ENCODE measurements around the gene REG1A. TPM values are rescaled to one million over a fixed set of nuclear protein-coding genes. Genes with fewer than 3 reads are reported as not detected.

The REG1A gene, protein sequence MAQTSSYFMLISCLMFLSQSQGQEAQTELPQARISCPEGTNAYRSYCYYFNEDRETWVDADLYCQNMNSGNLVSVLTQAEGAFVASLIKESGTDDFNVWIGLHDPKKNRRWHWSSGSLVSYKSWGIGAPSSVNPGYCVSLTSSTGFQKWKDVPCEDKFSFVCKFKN
- total RNA-seq (not detected), polyA plus RNA-seq (not detected), total RNA-seq (0 reads per million in 6 experiments)

DNA sequence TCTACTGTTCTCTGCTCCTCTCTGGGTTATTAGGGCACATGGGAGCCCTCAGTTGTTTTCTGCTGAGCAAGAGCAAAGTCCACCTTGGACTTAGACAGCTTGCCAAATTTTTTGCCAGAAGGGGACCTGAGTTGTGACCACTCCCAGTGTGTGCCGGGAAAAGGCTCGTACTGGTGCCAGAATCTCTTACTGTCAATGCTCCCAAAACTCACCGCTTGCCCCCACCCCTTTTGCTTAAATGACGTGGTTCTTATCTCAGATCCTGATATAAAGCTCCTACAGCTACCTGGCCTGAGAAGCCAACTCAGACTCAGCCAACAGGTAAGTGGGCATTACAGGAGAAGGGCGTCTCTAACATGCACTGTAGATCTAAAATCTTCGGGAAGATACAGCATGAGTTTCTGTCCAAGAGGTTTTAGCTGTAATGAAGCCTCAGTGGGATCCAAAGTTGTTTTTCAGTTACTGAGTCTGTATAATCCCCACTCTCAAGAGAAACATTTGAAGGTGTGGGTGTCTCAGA is at the start of gene REG1A:
Gene REG1A, plus strand, starts transcription at position 295 of the 520 bp plus-strand sequence. CDS start 374 bp downstream, outside the sequence.
- Mint-ChIP-seq H3K27me3 (no peaks in the 10 kb centered on the region), H3K4me3 (no peak within 1 kb of the TSS), H3K4me1 (no peaks in the 10 kb centered on the region), H3K27ac (no peak within 1 kb of the TSS), H3K9me3 (peaks cover 2 to 21% (median 9%) of the 10 kb centered on the region in 9 donors), H3K36me3 (no peaks in the 10 kb centered on the region)
- POLR2A ChIA-PET, result no interaction called here
- DNase-seq (no peak), ATAC-seq (no peak)

GRCh38 chr2:79071078-79071477 is 49.2 kb upstream of the REG1A start:
- POLR2A ChIA-PET, result no interaction called here
- H3K4me1 Mint-ChIP-seq, result no peaks in the 10 kb centered on the region
- no peak for ATAC-seq
- H3K4me3 Mint-ChIP-seq, result no peak overlapping the region
- no peak for DNase-seq
- peaks cover 4 to 43% (median 12%) of the 10 kb centered on the region in 9 donors for H3K9me3 Mint-ChIP-seq
- no peak overlapping the region for H3K27ac Mint-ChIP-seq
- H3K27me3 Mint-ChIP-seq, result no peaks in the 10 kb centered on the region
- H3K36me3 Mint-ChIP-seq, result peaks cover 0 to 17% (median 0%) of the 10 kb centered on the region in 3 donors

DNA sequence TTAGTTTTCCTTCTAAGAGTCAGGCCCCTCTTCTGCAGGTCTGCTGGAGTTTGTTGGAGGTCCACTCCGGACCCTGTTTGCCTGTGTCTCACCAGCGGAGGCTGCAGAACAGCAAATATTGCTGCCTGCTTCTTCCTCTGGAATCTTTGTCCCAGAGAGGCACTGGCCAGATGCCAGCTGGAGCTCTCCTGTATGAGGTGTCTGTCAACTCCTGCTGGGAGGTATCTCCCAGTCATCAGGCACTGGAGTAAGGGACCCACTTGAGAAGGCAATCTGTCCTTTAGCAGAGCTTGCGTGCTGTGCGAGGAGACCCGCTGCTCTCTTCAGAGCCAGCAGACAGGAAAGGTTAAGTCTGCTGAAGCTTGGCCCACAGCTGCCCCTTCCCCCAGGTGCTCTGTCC is 37.3 kb upstream of the REG1A start:
- POLR2A ChIA-PET, result no interaction called here
- DNase-seq (no peak), ATAC-seq (no peak)
- Mint-ChIP-seq H3K36me3 (no peaks in the 10 kb centered on the region), H3K27me3 (peaks cover 0 to 3% (median 0%) of the 10 kb centered on the region in 5 donors), H3K4me1 (peaks cover 0 to 18% (median 0%) of the 10 kb centered on the region in 4 donors), H3K27ac (no peak overlapping the region), H3K9me3 (peaks cover 0 to 27% (median 15%) of the 10 kb centered on the region in 9 donors), H3K4me3 (no peak overlapping the region)

DNA sequence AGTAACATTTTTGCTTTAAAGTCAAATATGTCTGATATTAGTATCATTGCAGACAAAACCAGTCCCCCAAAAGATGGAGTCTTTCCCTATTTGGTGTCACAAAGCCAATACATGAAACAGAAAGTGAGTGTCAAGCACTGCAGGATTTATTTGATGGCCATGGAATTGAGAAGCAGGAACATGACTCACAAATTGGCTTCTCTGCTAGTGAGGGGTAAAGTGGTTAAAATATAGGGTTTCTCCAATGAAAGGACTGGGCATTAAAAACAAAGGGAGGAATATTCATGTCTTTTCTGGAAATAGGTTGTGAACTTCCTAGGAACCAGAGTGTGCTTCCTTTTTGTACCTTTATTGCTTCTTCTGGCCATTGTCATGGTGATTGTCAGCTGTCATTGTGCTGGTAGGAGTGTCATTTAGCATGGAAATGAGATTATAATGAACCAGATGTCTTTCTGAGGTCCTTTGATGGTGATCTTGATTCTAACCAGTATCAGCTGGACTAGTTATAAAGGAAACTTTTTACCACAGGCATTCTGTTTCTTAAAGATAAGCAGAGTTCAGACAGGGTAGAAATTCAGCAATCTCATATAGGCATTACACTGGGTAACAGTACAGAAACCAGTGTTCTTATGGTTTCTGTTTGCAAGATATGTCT is 36.6 kb upstream of the REG1A start:
- DNase-seq (no peak), ATAC-seq (no peak)
- Mint-ChIP-seq H3K4me3 (no peak overlapping the region), H3K27ac (no peak overlapping the region), H3K27me3 (peaks cover 0 to 3% (median 0%) of the 10 kb centered on the region in 5 donors), H3K36me3 (no peaks in the 10 kb centered on the region), H3K9me3 (peaks cover 0 to 25% (median 13%) of the 10 kb centered on the region in 9 donors), H3K4me1 (peaks cover 0 to 18% (median 0%) of the 10 kb centered on the region in 4 donors)
- POLR2A ChIA-PET, result no interaction called here

DNA sequence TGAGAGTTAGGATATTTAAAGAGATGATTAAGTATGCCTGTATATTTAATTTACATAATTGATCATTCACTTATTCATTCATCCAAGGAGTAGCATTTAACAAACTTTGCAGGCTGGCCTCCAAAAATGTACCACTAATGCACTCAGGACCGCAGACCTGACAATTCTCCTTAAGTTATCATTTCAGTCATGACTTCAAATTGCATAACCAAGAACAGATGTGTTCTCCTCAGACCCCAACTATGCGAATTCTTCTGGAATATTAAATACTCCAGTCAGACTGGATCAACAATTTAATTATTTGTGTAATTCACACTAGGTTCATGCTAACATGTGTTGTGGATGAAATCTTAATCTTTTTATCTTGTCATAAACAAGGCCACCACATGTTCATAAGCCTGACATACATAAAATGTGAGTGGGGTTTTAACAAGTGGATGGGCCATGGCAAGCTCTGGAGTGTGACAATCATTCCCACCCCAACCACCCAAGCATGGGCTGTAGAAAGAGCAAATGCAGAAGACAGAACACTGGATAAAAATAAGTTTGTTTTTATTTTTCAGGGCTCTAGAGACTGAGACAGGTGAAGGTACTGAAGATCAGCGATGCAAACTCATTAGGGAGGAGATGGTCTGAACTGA is 35.7 kb upstream of the REG1A start:
- H3K36me3 Mint-ChIP-seq, result no peaks in the 10 kb centered on the region
- peaks cover 0 to 3% (median 0%) of the 10 kb centered on the region in 5 donors for H3K27me3 Mint-ChIP-seq
- POLR2A ChIA-PET, result no interaction called here
- peaks cover 0 to 25% (median 8%) of the 10 kb centered on the region in 9 donors for H3K9me3 Mint-ChIP-seq
- DNase-seq, result no peak
- ATAC-seq, result no peak
- H3K4me1 Mint-ChIP-seq, result peaks cover 0 to 13% (median 0%) of the 10 kb centered on the region in 4 donors
- no peak overlapping the region for H3K27ac Mint-ChIP-seq
- no peak overlapping the region for H3K4me3 Mint-ChIP-seq

- H3K27ac Mint-ChIP-seq, result no peak overlapping the region
- peaks cover 0 to 3% (median 0%) of the 10 kb centered on the region in 5 donors for H3K27me3 Mint-ChIP-seq
- peaks cover 0 to 12% (median 0%) of the 10 kb centered on the region in 4 donors for H3K4me1 Mint-ChIP-seq
- H3K36me3 Mint-ChIP-seq, result no peaks in the 10 kb centered on the region
- POLR2A ChIA-PET, result no interaction called here
- no peak for DNase-seq
- peaks cover 0 to 23% (median 8%) of the 10 kb centered on the region in 9 donors for H3K9me3 Mint-ChIP-seq
- ATAC-seq, result no peak
- no peak overlapping the region for H3K4me3 Mint-ChIP-seq
Observed at GRCh38 chr2:79085382-79085781, 34.9 kb upstream of the REG1A start.

- DNase-seq, result no peak
- no peak for ATAC-seq
- Mint-ChIP-seq H3K27ac (no peak overlapping the region), H3K4me1 (peaks cover 0 to 12% (median 0%) of the 10 kb centered on the region in 4 donors), H3K4me3 (no peak overlapping the region), H3K36me3 (no peaks in the 10 kb centered on the region), H3K9me3 (peaks cover 0 to 16% (median 6%) of the 10 kb centered on the region in 9 donors), H3K27me3 (peaks cover 0 to 3% (median 0%) of the 10 kb centered on the region in 5 donors)
- POLR2A ChIA-PET, result no interaction called here
Observed at GRCh38 chr2:79086255-79086654, 34.0 kb upstream of the REG1A start.

DNA sequence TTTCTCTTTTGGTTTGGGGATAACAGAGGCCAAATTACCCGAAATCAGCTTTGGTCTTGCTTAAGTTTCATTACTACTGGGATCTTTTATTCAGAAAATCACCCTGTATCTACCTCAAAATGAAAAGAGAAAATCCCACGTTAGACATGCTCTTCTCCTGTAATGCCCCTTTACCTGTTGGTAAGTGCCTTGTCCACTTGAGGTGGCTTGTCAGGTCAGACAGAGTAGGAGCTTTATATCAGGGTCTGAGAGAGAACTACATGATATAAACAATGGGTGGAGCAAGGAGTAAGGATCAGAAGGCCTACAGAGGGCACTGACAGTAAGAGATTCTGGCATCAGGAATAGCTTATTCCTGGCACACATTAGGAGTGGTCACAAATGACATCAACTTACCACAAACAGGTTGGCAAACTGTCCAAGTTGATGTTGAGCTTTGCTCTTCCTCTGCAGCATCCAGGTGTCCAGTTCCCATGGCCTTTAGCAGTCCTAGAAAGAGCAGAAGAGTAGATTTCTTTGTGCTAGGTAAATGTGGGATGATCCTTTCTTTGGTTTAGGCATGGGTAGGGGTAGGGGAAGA is 32.4 kb upstream of the REG1A start, which contains the start of gene REG1B:
Gene REG1B, minus strand, starts transcription at position 209 of the 580 bp plus-strand sequence. CDS start 381 bp downstream, outside the sequence.
- H3K27me3 Mint-ChIP-seq, result peaks cover 0 to 3% (median 0%) of the 10 kb centered on the region in 5 donors
- no peaks in the 10 kb centered on the region for H3K36me3 Mint-ChIP-seq
- H3K9me3 Mint-ChIP-seq, result peaks cover 0 to 16% (median 3%) of the 10 kb centered on the region in 9 donors
- POLR2A ChIA-PET, result no interaction called here
- no peak within 1 kb of the TSS for H3K4me3 Mint-ChIP-seq
- H3K27ac Mint-ChIP-seq, result no peak within 1 kb of the TSS
- peaks cover 0 to 12% (median 0%) of the 10 kb centered on the region in 4 donors for H3K4me1 Mint-ChIP-seq
- no peak for DNase-seq
- ATAC-seq, result no peak

DNA sequence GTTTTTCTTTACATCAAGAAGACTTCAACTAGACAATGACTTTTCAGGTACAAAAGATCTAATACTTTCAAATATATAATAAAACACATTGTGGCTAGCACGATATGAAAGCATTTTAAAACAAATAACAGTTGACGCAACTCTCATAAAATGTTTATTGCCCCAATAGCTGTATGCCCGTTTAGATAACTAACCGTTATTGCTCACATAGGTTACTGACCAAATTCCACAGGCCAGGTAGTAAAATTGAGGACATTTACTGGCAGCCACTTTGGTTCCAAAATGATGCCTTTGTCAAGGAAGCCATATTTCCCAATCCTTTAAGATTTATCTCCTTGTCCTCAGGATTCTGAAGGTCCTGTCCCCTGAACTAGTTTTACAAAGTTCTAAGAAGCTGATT is 29.6 kb upstream of the REG1A start:
- Mint-ChIP-seq H3K27ac (no peak overlapping the region), H3K9me3 (peaks cover 0 to 14% (median 1%) of the 10 kb centered on the region in 9 donors)

DNA sequence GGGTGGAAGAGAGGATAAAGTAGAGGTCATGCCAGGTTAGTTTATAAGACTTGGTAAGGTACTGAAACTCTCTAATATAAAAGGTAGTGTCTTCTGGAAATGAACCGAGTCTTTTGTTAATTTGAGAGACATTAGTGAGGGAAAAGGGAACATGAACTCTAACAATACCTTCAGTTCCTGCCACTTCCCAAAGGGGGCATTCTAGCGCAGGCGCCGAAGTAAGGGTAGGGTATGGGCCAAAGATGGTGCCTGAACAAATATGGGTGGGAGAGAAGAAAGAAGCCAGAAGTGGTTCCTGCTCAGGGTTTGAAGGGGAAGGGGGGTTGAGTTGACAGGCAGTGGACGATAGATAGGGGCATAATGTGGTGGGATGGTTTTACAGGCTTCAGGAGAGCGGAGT is 22.4 kb upstream of the REG1A start:
- H3K9me3 Mint-ChIP-seq, result peaks cover 0 to 24% (median 13%) of the 10 kb centered on the region in 9 donors
- H3K4me3 Mint-ChIP-seq, result no peak overlapping the region
- H3K27ac Mint-ChIP-seq, result no peak overlapping the region
- POLR2A ChIA-PET, result no interaction called here
- H3K27me3 Mint-ChIP-seq, result no peaks in the 10 kb centered on the region
- ATAC-seq, result no peak
- no peak for DNase-seq
- peaks cover 0 to 13% (median 0%) of the 10 kb centered on the region in 4 donors for H3K4me1 Mint-ChIP-seq
- H3K36me3 Mint-ChIP-seq, result peaks cover 0 to 2% (median 0%) of the 10 kb centered on the region in 3 donors

More for the DNA sequence above, 29.6 kb upstream of the REG1A start:
- POLR2A ChIA-PET, result no interaction called here
- Mint-ChIP-seq H3K4me3 (no peak overlapping the region), H3K27me3 (peaks cover 0 to 3% (median 0%) of the 10 kb centered on the region in 5 donors), H3K36me3 (no peaks in the 10 kb centered on the region), H3K4me1 (no peaks in the 10 kb centered on the region)
- no peak for DNase-seq
- no peak for ATAC-seq

DNA sequence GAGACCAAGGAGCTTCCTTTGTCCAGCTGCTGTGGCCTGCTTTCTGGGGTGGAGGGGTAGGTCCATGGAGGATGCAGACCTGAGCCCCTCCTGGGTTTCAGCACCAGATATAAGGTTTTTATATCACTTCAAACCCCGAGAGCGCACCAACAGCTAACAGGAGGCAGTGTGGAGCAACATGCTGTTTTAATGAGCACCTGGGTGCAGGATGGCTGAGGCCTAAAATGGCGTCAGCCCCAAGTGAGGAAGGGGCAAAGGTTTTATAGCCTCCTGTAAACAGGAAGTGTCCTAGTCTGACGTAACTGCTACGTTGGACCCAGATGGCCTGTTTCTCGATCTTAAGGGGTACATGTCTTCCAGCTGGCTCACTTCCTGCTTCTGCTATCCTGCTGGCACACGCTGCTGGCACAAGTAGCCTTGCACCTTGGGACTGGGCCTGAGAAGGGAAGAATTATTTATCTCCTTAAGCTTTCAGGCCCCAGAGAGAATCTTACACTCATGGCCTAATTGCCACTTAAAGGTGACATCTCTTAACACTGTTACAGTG is 21.1 kb upstream of the REG1A start:
- ATAC-seq (no peak), DNase-seq (no peak)
- POLR2A ChIA-PET, result no interaction called here
- H3K36me3 Mint-ChIP-seq, result peaks cover 0 to 2% (median 0%) of the 10 kb centered on the region in 3 donors
- no peak overlapping the region for H3K4me3 Mint-ChIP-seq
- H3K4me1 Mint-ChIP-seq, result peaks cover 0 to 13% (median 0%) of the 10 kb centered on the region in 4 donors
- peaks cover 0 to 24% (median 13%) of the 10 kb centered on the region in 9 donors for H3K9me3 Mint-ChIP-seq
- peak overlapping the region in 1 of 10 donors; percentile 63 for H3K27ac Mint-ChIP-seq
- H3K27me3 Mint-ChIP-seq, result no peaks in the 10 kb centered on the region

DNA sequence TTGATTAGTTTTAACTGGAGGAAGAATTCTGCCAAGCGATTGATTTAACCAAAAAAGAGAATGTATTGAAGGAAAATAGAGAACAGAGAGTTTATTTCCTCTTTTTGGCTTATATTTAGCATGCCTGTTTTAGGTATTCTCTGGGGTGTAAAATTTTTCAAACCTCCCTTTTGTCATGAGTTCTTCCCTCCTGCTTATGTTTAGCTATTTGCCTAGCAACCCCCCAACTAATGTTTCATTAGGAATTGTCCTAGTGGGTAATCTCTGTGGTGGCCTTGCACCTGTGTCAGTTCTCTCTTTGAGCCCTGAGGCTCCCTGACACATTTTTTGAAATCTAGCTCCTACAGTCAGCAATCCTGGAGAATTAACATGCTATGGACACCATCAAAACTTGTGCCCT is 20.0 kb upstream of the REG1A start:
- DNase-seq (no peak), ATAC-seq (no peak)
- H3K36me3 Mint-ChIP-seq, result peaks cover 0 to 2% (median 0%) of the 10 kb centered on the region in 3 donors
- POLR2A ChIA-PET, result no interaction called here
- peak overlapping the region in 1 of 10 donors; percentile 63 for H3K27ac Mint-ChIP-seq
- no peak overlapping the region for H3K4me3 Mint-ChIP-seq
- H3K27me3 Mint-ChIP-seq, result no peaks in the 10 kb centered on the region
- peaks cover 0 to 13% (median 0%) of the 10 kb centered on the region in 4 donors for H3K4me1 Mint-ChIP-seq
- H3K9me3 Mint-ChIP-seq, result peaks cover 8 to 27% (median 15%) of the 10 kb centered on the region in 9 donors

Data from naive thymus-derived CD8-positive, alpha-beta T cell (primary cell).